ENCODE results near the gene PDE2A.

- TF ChIP-seq CTCF (IDR thresholded peaks at IDR 0.05) (no peak), POLR2A (IDR thresholded peaks at IDR 0.05) (no peak)
These were observed 103.1 kb downstream of the PDE2A start for GRCh38 chr11:72570893-72571661.

Data from breast epithelium (tissue), 3 donors.